ENCODE measurements around the gene ADGRV1.

ADGRV1 gene

DNA sequence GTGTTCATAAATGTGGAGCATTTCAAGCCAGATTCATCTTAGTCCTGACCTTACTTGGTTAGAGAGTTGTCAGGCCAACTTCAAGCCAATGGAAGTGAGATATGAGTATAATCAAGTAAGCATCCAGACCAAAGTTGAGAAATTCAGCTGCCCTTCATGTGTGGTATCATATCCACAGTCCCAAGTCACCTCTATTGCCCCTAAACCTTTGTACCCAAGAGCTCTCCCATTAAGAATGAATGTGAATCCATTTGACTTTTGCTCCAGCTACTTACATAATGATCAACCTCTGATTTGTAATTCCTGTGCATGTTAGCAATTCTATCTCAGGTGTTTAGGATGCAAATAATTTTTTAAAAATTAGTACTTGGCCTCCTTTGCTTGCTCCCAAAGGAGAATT lies 342.7 kb downstream of the ADGRV1 start:
- no peak for DNase-seq (ENCODE audit: extremely low read depth, low read depth)
- TF ChIP-seq, protein P1, sequence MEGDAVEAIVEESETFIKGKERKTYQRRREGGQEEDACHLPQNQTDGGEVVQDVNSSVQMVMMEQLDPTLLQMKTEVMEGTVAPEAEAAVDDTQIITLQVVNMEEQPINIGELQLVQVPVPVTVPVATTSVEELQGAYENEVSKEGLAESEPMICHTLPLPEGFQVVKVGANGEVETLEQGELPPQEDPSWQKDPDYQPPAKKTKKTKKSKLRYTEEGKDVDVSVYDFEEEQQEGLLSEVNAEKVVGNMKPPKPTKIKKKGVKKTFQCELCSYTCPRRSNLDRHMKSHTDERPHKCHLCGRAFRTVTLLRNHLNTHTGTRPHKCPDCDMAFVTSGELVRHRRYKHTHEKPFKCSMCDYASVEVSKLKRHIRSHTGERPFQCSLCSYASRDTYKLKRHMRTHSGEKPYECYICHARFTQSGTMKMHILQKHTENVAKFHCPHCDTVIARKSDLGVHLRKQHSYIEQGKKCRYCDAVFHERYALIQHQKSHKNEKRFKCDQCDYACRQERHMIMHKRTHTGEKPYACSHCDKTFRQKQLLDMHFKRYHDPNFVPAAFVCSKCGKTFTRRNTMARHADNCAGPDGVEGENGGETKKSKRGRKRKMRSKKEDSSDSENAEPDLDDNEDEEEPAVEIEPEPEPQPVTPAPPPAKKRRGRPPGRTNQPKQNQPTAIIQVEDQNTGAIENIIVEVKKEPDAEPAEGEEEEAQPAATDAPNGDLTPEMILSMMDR (IDR thresholded peaks at IDR 0.05; ENCODE audit: low read depth, low read length, missing control alignments): no peak

DNA sequence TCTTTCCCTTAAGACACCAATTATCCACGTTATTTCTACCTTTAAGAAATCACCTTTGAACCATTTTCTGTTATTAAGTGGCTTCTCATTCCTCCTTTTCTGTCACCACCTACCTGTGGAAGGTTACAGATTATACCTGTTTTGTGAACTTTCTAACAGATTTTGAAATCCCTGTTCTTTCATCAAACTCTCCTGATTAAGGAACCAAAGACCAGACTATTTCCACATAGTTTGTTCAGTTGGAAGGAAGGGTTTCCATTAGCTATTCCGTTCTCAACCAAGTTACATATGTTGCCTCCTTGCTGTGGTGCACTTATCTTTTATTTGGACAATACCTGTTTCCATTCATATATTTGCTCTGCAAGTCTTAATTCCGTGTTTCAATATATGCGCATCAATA lies 343.6 kb downstream of the ADGRV1 start:
- TF ChIP-seq, protein P1 (IDR thresholded peaks at IDR 0.05; ENCODE audit: low read depth, low read length, missing control alignments): no peak
- no peak overlapping the region for H3K4me3 ChIP-seq (replicated peaks; ENCODE audit: low read depth, low read length)
- DNase-seq (ENCODE audit: extremely low read depth, low read depth): no peak

More for the DNA sequence above, 342.7 kb downstream of the ADGRV1 start:
- H3K4me3 ChIP-seq (replicated peaks; ENCODE audit: low read depth, low read length): no peak overlapping the region

DNA sequence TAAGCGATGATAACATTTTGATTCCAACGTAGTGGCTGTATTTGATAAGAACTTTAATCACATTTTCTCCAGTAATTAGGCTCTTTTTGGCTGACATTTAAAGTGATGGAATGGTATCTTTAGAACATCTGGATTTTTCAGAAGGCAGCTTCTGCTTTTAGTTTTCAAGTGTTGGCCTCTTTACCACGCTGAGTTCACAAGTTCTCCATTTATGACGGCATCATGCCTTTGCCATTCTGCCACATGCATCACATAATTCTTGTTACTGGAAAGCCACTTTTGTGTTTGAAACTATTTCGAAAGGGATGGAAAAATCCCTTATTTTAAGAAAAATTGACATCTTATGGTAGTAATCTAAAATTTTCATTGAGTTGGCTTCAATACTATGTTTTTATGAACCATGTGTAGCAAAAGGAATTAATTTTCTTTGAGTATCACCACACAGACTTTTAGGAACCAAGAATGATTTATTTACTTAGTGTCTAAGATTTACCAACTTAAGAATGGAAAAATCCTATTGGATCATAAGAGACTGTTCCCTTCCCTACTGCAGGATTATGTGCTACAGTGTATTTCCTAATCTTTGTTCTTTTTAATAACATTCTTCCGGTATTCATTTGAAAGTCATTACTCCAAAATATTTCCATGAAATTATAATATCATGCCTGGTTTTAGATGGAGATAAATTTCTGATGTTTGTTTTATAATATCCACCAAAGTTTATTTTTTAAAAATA lies 344.2 kb downstream of the ADGRV1 start:
- DNase-seq (ENCODE audit: extremely low read depth, low read depth): no peak
- TF ChIP-seq, protein P1 (IDR thresholded peaks at IDR 0.05; ENCODE audit: low read depth, low read length, missing control alignments): no peak
- no peak overlapping the region for H3K4me3 ChIP-seq (replicated peaks; ENCODE audit: low read depth, low read length)

DNA sequence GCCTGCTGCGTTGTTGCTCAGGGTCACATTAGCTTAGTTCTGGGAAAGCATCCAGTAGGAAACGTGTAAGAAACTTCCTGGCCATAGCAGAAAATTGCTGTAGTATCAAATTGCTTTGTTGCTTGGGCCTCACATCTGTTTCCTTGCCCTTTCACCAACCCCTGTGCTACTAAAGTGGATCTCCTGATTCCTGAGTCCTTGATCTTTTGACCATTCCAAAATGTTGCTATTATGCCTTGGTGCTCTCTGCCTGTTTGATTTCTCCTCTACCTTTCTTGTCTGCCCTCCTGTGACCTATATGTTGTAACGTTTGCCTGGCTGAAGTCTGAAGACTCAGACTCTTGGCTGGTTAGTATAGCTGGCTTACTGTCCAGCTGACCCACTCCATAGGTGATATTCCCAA lies 350.5 kb downstream of the ADGRV1 start:
- DNase-seq (ENCODE audit: extremely low read depth, low read depth): peak; percentile 41
- TF ChIP-seq, protein P1 (IDR thresholded peaks at IDR 0.05; ENCODE audit: low read depth, low read length, missing control alignments): no peak
- H3K4me3 ChIP-seq (replicated peaks; ENCODE audit: low read depth, low read length): no peak overlapping the region

DNA sequence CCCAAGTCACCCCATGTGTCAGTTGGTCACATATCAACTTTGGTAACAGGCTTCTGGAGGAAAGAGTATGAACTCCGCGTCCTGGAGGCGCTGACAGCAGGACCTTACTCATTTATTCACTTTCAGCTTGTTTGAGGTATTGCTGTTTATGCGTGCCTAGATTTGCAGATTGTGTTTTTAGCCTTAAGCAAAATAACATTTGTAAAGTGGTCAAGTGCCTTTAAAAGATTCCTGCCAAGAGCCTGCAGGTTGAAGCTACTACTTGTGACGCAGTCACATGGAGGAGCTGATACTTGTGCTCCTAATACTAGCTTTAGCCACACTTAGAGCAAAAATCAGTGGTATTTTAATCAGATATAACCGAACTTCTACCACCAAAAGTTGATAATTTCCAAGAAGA lies 351.3 kb downstream of the ADGRV1 start:
- DNase-seq (ENCODE audit: extremely low read depth, low read depth): no peak
- no peak overlapping the region for H3K4me3 ChIP-seq (replicated peaks; ENCODE audit: low read depth, low read length)
- TF ChIP-seq, protein P1 (IDR thresholded peaks at IDR 0.05; ENCODE audit: low read depth, low read length, missing control alignments): no peak

DNA sequence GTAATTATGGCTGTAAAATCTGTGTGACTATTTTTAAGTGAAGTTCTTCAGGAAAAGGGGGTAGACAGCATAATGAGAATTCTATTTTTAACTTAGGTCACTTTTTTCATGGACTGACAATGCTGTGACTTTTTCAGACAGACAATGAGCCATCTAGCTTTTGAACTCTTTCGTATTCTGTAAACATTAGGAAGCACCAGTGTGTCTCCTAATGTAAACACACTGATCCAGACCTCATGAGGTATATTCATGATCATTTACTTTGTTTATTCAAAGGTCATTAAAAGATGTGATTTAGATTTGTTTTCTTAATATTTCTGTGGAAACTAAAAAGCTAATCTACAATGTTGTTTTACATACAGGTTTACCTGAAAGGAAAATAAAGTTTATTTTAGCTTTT lies 352.6 kb downstream of the ADGRV1 start:
- no peak overlapping the region for H3K4me3 ChIP-seq (replicated peaks; ENCODE audit: low read depth, low read length)
- TF ChIP-seq, protein P1 (IDR thresholded peaks at IDR 0.05; ENCODE audit: low read depth, low read length, missing control alignments): no peak
- no peak for DNase-seq (ENCODE audit: extremely low read depth, low read depth)

DNA sequence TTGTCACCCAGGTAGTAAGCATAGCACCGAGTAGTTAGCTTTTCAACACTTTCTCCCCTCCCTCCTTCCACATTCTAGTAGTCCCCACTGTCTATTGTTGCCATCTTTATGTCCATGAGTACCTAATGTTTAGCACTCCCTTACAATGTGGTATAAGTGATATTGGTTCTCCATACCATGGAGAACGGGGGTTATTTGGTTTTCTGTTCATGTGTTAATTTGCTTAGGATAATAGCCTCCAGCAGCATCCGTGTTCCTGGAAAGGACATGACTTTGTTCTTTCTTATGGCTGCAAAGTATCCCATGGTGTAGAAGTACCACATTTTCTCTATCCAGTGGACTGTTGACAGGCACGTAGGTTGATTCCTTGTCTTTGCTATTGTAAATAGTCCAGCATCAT lies 353.9 kb downstream of the ADGRV1 start:
- TF ChIP-seq, protein P1 (IDR thresholded peaks at IDR 0.05; ENCODE audit: low read depth, low read length, missing control alignments): no peak
- no peak for DNase-seq (ENCODE audit: extremely low read depth, low read depth)
- H3K4me3 ChIP-seq (replicated peaks; ENCODE audit: low read depth, low read length): no peak overlapping the region
